ENCODE data around the gene KCNAB1.

The KCNAB1 gene

DNA sequence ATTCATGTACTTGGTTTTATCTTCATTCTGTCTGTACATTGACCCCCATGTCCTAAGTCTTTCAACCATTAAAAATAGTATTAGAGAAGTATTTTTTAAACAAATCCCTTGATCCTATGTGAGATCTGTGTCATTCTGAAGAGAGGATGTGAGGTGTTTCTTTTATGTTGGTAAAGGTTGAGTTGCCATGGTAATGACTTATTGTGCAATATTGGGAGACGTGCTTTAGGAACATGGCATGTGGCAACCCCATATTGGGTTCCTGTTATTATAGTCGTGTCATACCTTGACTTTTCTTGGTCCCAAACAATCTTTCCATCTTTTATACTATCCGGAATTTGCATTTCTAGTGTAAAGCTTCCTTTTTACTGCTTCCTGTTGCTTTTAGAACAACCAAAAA, 203.1 kb downstream of the KCNAB1 start:
- Histone ChIP-seq H3K9ac (ENCODE audit: low read length) (no peak overlapping the region), H2AFZ (ENCODE audit: low read length) (no peak overlapping the region), H3K79me2 (ENCODE audit: insufficient read depth, low read length) (no peaks in the 10 kb centered on the region), H3K9me2 (ENCODE audit: low read depth, low read length) (no peaks in the 10 kb centered on the region), H3K27me3 (ENCODE audit: insufficient read depth, low read length) (0 out of 2 replicates have a peak, but pooled peaks cover 4% of the 10 kb centered on the region), H4K20me1 (ENCODE audit: insufficient read depth, low read length) (no peaks in the 10 kb centered on the region), H3F3A (ENCODE audit: insufficient read depth, low read length) (no peaks in the 10 kb centered on the region), H3K27ac (ENCODE audit: low read depth, low read length, poor library complexity, severe bottlenecking) (no peak overlapping the region), H3K36me3 (ENCODE audit: insufficient read depth, low read length) (no peaks in the 10 kb centered on the region), H3K9me3 (ENCODE audit: low read length) (no peaks in the 10 kb centered on the region), H3K4me1 (ENCODE audit: insufficient read depth, low read length, severe bottlenecking) (no peaks in the 10 kb centered on the region), H3K4me3 (ENCODE audit: low read depth, low read length, poor library complexity, severe bottlenecking) (no peak overlapping the region), H3K4me2 (ENCODE audit: low read length) (no peak overlapping the region)
- TF ChIP-seq, protein P1, sequence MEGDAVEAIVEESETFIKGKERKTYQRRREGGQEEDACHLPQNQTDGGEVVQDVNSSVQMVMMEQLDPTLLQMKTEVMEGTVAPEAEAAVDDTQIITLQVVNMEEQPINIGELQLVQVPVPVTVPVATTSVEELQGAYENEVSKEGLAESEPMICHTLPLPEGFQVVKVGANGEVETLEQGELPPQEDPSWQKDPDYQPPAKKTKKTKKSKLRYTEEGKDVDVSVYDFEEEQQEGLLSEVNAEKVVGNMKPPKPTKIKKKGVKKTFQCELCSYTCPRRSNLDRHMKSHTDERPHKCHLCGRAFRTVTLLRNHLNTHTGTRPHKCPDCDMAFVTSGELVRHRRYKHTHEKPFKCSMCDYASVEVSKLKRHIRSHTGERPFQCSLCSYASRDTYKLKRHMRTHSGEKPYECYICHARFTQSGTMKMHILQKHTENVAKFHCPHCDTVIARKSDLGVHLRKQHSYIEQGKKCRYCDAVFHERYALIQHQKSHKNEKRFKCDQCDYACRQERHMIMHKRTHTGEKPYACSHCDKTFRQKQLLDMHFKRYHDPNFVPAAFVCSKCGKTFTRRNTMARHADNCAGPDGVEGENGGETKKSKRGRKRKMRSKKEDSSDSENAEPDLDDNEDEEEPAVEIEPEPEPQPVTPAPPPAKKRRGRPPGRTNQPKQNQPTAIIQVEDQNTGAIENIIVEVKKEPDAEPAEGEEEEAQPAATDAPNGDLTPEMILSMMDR (IDR thresholded peaks at IDR 0.05; ENCODE audit: low read length) = no peak
- TF ChIP-seq EZH2 (IDR thresholded peaks at IDR 0.05; ENCODE audit: borderline replicate concordance, low read length) = no peak

DNA sequence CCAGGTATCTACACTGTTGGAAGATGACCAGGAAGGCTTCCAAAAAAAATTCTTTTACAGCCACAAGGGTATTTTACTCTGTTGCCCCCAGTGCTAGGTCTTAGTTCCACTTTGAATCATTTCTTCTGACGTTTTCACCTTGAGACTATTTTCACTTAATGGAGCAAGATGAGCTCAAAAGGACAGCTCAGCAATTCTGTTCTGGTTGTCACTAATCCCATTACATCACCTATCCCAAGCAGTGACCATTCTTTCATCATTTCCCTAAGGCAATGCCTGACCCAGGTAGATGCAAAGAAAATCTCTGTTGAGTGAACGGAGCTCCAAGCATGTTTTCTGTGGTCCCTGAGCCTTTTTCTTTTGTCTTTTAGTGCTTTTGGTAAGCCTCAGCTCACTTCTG, 210.0 kb downstream of the KCNAB1 start:
- TF ChIP-seq EZH2 (IDR thresholded peaks at IDR 0.05; ENCODE audit: borderline replicate concordance, low read length) = no peak
- TF ChIP-seq, protein P1 (IDR thresholded peaks at IDR 0.05; ENCODE audit: low read length) = no peak
- H3K79me2 ChIP-seq (ENCODE audit: insufficient read depth, low read length) = no peaks in the 10 kb centered on the region
- H3K27me3 ChIP-seq (ENCODE audit: insufficient read depth, low read length) = 0 out of 2 replicates have a peak, but pooled peaks cover 4% of the 10 kb centered on the region
- H3K27ac ChIP-seq (ENCODE audit: low read depth, low read length, poor library complexity, severe bottlenecking) = no peak overlapping the region
- H3K9me2 ChIP-seq (ENCODE audit: low read depth, low read length) = no peaks in the 10 kb centered on the region
- no peaks in the 10 kb centered on the region for H3F3A ChIP-seq (ENCODE audit: insufficient read depth, low read length)
- H4K20me1 ChIP-seq (ENCODE audit: insufficient read depth, low read length) = no peaks in the 10 kb centered on the region
- H3K4me3 ChIP-seq (ENCODE audit: low read depth, low read length, poor library complexity, severe bottlenecking) = no peak overlapping the region
- no peaks in the 10 kb centered on the region for H3K36me3 ChIP-seq (ENCODE audit: insufficient read depth, low read length)
- no peak overlapping the region for H3K9ac ChIP-seq (ENCODE audit: low read length)
- H2AFZ ChIP-seq (ENCODE audit: low read length) = no peak overlapping the region
- H3K4me2 ChIP-seq (ENCODE audit: low read length) = no peak overlapping the region
- no peaks in the 10 kb centered on the region for H3K4me1 ChIP-seq (ENCODE audit: insufficient read depth, low read length, severe bottlenecking)
- no peaks in the 10 kb centered on the region for H3K9me3 ChIP-seq (ENCODE audit: low read length)

DNA sequence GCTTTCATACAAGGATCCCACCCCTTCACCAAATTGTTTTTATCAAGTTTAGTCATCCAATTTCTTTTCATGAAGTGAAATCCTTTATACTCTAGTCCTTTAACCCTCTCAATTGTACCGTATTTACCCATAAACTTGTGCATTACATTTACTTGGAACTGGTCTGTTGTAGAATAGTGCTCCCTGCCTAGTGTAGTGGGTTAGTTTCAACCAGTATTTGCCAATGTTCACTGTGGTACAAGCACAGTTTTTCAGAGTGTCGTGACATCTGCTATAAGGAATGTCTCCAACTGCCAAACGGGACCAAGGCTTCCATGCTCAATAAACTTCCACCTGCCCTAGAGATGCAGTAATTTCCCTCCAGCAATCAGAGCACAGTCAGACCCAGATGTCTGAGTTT, 211.9 kb downstream of the KCNAB1 start:
- Histone ChIP-seq H3K9me3 (ENCODE audit: low read length) (no peaks in the 10 kb centered on the region), H3K9me2 (ENCODE audit: low read depth, low read length) (no peaks in the 10 kb centered on the region), H3K36me3 (ENCODE audit: insufficient read depth, low read length) (no peaks in the 10 kb centered on the region), H3F3A (ENCODE audit: insufficient read depth, low read length) (no peaks in the 10 kb centered on the region), H2AFZ (ENCODE audit: low read length) (no peak overlapping the region), H3K27me3 (ENCODE audit: insufficient read depth, low read length) (0 out of 2 replicates have a peak, but pooled peaks cover 4% of the 10 kb centered on the region), H4K20me1 (ENCODE audit: insufficient read depth, low read length) (no peaks in the 10 kb centered on the region), H3K4me1 (ENCODE audit: insufficient read depth, low read length, severe bottlenecking) (no peaks in the 10 kb centered on the region), H3K9ac (ENCODE audit: low read length) (no peak overlapping the region), H3K27ac (ENCODE audit: low read depth, low read length, poor library complexity, severe bottlenecking) (no peak overlapping the region), H3K79me2 (ENCODE audit: insufficient read depth, low read length) (no peaks in the 10 kb centered on the region), H3K4me3 (ENCODE audit: low read depth, low read length, poor library complexity, severe bottlenecking) (no peak overlapping the region), H3K4me2 (ENCODE audit: low read length) (no peak overlapping the region)
- TF ChIP-seq EZH2 (IDR thresholded peaks at IDR 0.05; ENCODE audit: borderline replicate concordance, low read length) = no peak
- TF ChIP-seq, protein P1 (IDR thresholded peaks at IDR 0.05; ENCODE audit: low read length) = no peak
